Measurements from ENCODE around the gene SLC1A3. TPM values are rescaled to one million over a fixed set of nuclear protein-coding genes. Genes with fewer than 3 reads are reported as not detected.

Gene SLC1A3
- total RNA-seq, 2 donors from 2014 or later, result 2.6 to 4.2 TPM

DNA sequence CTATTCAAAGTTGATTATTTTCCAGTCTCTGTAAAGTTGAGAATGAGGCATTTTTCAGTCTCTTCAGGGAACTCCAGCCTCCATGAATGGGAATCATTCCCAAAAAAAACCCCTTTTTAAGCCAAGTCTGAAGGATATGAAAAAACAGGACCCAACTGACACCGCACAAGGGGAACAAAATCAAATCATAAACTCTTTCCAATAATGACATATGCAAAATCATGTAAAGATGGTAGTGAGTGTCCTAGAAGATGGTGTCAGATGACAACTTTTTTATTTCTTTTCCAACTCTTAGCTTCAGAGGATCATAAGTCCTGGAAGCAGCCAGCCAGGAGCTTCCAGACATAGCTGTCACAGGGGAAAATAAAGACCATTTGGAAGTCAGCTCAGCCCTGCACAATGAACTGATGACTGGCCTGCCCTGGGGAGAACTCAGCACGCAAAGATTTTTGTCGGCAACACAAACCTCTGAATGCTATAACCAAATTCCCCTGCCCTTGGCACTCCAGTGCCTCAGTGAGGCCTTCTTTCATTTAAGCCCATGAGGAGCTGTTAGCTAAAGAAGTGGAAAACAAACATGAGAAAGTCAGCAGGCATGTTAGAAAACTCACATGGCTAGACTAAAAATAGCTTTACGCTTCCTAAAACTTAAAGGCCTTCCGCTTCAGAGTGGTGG, 85.4 kb downstream of the SLC1A3 start:
- Mint-ChIP-seq H3K27ac (no peak overlapping the region), H3K36me3 (ENCODE audit: low read depth) (no peaks in the 10 kb centered on the region), H3K4me3 (no peak overlapping the region), H3K27me3 (ENCODE audit: insufficient read depth) (peaks cover 55% of the 10 kb centered on the region), H3K9me3 (no peaks in the 10 kb centered on the region), H3K4me1 (peaks cover 1% of the 10 kb centered on the region)
- 62 to 89% methylated on average over 2 to 5 of the region's 5 CpGs for WGBS, 2 experiments (ENCODE audit: insufficient coverage in 1 of 2, insufficient read length in 1 of 2)
- no peaks in the 10 kb centered on the region for H3K4me1 ChIP-seq (ENCODE audit: control insufficient read depth, insufficient read depth, low read length)
- DNase-seq, result no peak
- H3K9me3 ChIP-seq (ENCODE audit: control insufficient read depth, low read length), result no peaks in the 10 kb centered on the region
- no peak overlapping the region for H3K4me3 ChIP-seq (ENCODE audit: low read length)
- no peaks in the 10 kb centered on the region for H3K36me3 ChIP-seq (ENCODE audit: control insufficient read depth, insufficient read depth, low read length)
- no peak overlapping the region for H3K9ac ChIP-seq (ENCODE audit: extremely low read depth, low read length, poor library complexity, severe bottlenecking)
- TF ChIP-seq, protein P1, sequence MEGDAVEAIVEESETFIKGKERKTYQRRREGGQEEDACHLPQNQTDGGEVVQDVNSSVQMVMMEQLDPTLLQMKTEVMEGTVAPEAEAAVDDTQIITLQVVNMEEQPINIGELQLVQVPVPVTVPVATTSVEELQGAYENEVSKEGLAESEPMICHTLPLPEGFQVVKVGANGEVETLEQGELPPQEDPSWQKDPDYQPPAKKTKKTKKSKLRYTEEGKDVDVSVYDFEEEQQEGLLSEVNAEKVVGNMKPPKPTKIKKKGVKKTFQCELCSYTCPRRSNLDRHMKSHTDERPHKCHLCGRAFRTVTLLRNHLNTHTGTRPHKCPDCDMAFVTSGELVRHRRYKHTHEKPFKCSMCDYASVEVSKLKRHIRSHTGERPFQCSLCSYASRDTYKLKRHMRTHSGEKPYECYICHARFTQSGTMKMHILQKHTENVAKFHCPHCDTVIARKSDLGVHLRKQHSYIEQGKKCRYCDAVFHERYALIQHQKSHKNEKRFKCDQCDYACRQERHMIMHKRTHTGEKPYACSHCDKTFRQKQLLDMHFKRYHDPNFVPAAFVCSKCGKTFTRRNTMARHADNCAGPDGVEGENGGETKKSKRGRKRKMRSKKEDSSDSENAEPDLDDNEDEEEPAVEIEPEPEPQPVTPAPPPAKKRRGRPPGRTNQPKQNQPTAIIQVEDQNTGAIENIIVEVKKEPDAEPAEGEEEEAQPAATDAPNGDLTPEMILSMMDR (conservative IDR thresholded peaks at IDR 0.05), result no peak
- peaks cover 41% of the 10 kb centered on the region for H3K27me3 ChIP-seq (ENCODE audit: control insufficient read depth, insufficient read depth, low read length, poor library complexity, severe bottlenecking)
- H3K27ac ChIP-seq (ENCODE audit: low read depth, low read length), result no peak overlapping the region

DNA sequence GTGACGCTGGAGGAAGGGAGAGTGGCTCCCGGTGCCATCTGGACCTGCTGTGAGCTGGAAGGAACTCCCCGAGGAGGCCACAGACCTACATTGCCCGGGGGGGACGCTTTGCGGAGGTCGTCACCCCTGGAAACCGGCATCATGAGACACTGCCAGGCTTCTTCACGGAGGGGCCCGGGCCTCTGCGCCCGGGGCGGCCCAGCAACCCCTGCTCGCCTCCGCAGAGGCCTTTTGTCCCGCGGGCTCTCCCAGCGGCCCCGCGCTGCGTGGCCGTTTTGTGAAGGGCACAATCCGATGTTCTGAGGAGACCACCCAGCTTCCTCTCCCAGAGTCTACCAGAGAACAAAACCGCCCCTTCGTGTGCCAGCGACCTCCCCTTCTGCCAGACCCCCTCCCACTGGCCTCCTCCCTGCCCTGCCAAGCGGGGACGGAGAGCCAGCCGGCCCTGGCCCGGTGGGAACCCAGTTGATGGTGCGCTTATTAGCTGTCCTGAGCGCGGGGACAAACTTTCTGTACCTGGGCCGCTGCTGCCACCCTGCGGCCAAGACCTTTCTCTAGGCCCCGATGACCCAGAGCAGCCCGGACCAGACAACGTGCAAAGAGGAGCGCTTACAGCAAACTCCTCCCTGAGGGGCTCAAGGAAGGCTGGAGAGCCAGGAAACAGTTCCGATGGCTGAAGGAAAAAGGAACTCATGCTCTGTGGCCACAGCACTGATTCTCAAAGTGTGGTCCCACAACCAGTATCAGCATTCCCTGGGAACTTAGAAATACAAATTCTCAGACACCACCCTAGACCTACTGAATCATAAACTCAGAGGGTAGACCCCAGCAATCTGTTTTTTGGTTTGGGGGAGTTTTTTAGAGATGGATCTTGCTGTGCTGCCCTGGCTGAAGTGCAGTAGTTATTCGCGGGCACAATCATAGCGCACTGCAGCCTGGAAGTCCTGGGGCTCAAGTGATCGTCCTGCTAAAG, 86.7 kb downstream of the SLC1A3 start:
- peaks cover 64% of the 10 kb centered on the region for H3K27me3 Mint-ChIP-seq (ENCODE audit: insufficient read depth)
- Histone ChIP-seq H3K27me3 (ENCODE audit: control insufficient read depth, insufficient read depth, low read length, poor library complexity, severe bottlenecking) (peaks cover 52% of the 10 kb centered on the region), H3K27ac (ENCODE audit: low read depth, low read length) (no peak overlapping the region), H3K4me3 (ENCODE audit: low read length) (no peak overlapping the region), H3K36me3 (ENCODE audit: control insufficient read depth, insufficient read depth, low read length) (no peaks in the 10 kb centered on the region), H3K4me1 (ENCODE audit: control insufficient read depth, insufficient read depth, low read length) (no peaks in the 10 kb centered on the region), H3K9me3 (ENCODE audit: control insufficient read depth, low read length) (no peaks in the 10 kb centered on the region), H3K9ac (ENCODE audit: extremely low read depth, low read length, poor library complexity, severe bottlenecking) (no peak overlapping the region)
- TF ChIP-seq, protein P1 (conservative IDR thresholded peaks at IDR 0.05), result peak; percentile 93
- 28 to 32% methylated on average over 27 to 44 of the region's 44 CpGs for WGBS, 2 experiments (ENCODE audit: insufficient coverage in 1 of 2, insufficient read length in 1 of 2)
- peak overlapping the region; percentile 56 for H3K4me3 Mint-ChIP-seq
- peaks cover 1% of the 10 kb centered on the region for H3K4me1 Mint-ChIP-seq
- no peaks in the 10 kb centered on the region for H3K36me3 Mint-ChIP-seq (ENCODE audit: low read depth)
- peak; percentile 97 for DNase-seq
- H3K27ac Mint-ChIP-seq, result no peak overlapping the region
- H3K9me3 Mint-ChIP-seq, result no peaks in the 10 kb centered on the region

DNA sequence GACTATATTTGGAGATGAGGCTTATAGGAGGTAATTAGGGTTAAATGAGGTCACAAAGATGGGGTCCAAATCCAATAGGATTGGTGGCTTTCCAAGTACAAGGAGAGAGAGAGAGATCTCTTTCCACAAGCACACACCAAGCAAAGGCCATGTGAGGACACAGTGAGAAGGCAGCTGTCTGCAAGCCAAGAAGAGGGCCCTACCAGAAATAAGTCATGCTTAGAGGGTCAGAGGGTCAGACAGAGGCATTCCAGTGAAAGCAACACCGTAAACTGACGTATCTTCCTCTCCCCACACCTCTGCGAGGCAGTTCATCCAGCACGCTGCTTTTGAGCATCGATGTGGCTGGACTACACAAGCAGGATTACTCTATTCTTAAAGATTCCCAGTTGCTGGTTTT, 87.9 kb downstream of the SLC1A3 start:
- H3K9ac ChIP-seq (ENCODE audit: extremely low read depth, low read length, poor library complexity, severe bottlenecking), result no peak overlapping the region
- H3K4me3 ChIP-seq (ENCODE audit: low read length), result no peak overlapping the region
- TF ChIP-seq, protein P1 (conservative IDR thresholded peaks at IDR 0.05), result no peak
- Mint-ChIP-seq H3K4me3 (no peak overlapping the region), H3K9me3 (no peaks in the 10 kb centered on the region), H3K27me3 (ENCODE audit: insufficient read depth) (peaks cover 71% of the 10 kb centered on the region), H3K4me1 (peaks cover 7% of the 10 kb centered on the region), H3K27ac (no peak overlapping the region), H3K36me3 (ENCODE audit: low read depth) (no peaks in the 10 kb centered on the region)
- no peaks in the 10 kb centered on the region for H3K9me3 ChIP-seq (ENCODE audit: control insufficient read depth, low read length)
- H3K4me1 ChIP-seq (ENCODE audit: control insufficient read depth, insufficient read depth, low read length), result no peaks in the 10 kb centered on the region
- WGBS, 2 experiments (ENCODE audit: insufficient coverage in 1 of 2, insufficient read length in 1 of 2), result 82 to 93% methylated on average over 4 to 5 of the region's 5 CpGs
- H3K36me3 ChIP-seq (ENCODE audit: control insufficient read depth, insufficient read depth, low read length), result no peaks in the 10 kb centered on the region
- DNase-seq, result no peak
- H3K27me3 ChIP-seq (ENCODE audit: control insufficient read depth, insufficient read depth, low read length, poor library complexity, severe bottlenecking), result peaks cover 58% of the 10 kb centered on the region
- H3K27ac ChIP-seq (ENCODE audit: low read depth, low read length), result no peak overlapping the region
